ENCODE data around the gene RITA1.

RITA1 gene

GRCh38 chr12:113154351-113154973 is 31.1 kb upstream of the RITA1 start:
- DNase-seq, result no peak

- DNase-seq, result no peak
Observed at GRCh38 chr12:113155060-113155459, 30.5 kb upstream of the RITA1 start.

- no peak for DNase-seq
Observed at GRCh38 chr12:113155646-113156045, 29.9 kb upstream of the RITA1 start.

GRCh38 chr12:113157218-113157859 is 28.2 kb upstream of the RITA1 start:
- no peak for DNase-seq

- DNase-seq, result no peak
Observed at GRCh38 chr12:113158439-113159203, 26.9 kb upstream of the RITA1 start.

GRCh38 chr12:113159937-113160336 is 25.6 kb upstream of the RITA1 start:
- DNase-seq, result no peak

DNA sequence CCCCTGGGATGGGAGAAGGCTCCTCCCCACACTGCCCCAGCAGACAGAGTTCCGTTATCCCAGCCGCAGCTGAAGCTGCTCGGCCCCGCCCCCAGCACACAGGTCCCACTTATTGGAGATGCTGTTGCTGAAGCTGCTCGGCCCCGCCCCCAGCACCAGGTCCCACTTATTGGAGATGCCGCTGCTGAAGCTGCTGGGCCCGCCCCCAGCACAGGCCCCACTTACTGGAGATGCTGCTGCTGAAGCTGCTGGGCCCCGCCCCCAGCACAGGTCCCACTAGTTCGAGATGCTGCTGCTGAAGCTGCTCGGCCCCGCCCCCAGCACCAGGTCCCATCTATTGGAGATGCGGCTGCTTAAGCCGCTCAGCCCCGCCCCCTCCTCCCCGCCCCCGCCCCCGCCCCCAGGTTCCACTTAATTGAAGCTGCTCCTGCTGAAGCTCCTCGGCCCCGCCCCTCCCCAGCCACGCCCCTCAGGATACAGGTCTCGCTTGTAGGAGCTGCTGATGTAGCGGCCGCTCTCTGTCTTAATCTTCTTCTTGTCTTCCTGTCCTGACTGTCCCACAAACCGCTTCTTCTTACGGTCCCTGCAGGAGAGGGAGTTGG is 24.0 kb upstream of the RITA1 start:
- DNase-seq, result no peak

DNA sequence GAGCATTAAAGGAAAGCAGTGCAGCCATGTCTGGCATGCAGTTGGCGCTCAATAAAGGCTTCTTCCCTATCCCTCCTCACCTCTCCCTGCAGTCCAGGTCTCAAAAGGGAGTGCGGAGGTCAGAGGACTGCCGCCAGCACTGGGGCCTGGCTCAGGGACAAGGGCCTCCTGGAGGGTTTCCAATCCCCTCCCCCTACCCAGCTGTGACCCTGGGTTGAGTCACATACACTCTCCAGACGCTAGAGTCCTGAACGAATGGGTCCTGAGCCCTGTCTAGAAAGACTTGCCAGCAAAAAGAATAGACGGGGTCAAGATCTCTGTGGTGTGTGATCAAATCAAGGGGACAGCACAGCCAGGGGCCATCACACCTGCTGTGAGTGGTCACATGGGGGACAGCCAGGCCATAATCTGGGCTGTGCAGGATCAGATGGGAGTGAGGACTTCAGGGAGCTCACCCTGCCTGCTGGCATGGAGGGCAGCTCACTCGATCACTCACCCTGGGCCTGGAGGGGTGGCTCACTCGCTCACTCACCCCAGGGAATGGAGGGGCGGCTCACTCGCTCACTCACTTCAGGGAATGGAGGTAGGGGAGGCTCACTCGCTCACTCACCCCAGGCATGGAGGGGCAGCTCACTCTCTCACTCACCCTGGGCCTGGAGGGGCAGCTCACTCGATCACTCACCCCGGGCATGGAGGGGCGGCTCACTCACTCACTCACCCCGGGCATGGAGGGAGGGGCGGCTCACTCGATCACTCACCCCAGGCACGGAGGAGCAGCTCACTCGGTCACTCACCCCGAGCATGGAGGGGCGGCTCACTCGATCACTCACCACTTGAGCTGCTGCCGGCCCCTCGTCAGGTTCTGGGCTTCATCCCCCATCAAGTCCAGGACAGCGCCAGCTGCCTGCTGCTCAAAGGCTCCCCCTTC is 23.2 kb upstream of the RITA1 start:
- no peak for DNase-seq

GRCh38 chr12:113163030-113163360 is 22.5 kb upstream of the RITA1 start:
- DNase-seq, result no peak

DNA sequence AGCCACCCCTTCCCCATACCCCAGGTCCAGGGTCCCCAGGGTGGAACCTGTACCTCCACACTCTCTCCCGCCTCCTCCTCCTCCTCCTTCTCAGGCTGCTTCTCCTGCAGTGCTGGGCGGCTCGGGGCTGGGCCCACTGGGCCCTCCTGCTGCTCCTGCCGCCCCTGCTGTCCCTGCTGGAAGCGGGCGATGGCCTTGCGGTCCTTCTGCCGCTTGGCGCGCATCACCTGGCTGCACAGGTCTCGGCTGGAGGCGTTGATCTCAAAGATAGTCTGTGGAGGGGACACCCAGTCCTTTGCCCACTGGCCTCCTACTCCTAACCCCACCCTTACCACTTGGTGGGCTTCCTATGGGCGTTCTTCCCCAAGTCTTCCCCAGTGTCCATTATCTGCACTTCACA is 21.5 kb upstream of the RITA1 start:
- no peak for DNase-seq

DNA sequence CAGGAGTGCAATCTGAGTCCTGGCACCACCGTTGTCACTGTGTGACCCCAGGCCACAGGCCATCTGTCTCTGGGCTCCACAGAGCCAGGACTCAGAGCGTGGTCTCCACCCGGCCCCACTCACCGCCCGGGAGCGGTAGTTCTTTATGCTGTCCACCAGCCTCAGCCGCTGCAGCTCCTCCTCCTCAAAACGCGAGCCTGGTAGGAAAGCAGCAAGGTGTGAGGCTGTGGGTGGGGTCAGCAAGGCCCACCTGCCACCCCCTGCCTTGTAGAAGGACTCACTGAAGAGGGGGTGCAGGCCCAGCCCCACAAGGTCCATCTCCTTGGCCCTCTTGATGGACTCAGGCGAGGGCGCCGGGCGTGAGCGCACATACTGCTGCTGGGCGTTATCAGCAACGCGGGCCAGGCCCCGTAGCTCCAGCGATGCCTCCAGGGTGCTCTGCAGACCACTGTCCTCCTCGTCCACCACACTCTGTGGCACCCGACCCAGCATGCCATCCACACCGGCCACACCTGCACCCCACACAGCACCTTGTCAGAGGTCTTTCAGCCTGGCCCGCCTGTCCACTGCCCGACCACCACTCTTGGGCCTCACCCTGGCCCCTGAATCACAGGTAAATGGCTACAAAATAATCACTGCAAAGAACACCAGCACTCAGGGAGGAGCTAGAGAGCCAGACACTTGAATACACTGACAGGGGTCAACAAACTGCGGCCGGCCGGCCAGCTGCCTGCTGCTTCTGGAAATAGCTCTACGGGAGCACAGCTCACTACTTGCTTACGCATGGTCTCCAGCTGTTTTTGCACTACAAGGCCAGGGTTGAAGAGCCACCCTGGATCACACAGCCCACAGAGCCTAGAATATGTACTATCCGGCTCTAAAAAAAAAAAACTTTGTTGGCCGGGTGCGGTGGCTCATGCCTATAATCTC is 19.7 kb upstream of the RITA1 start:
- DNase-seq, result no peak

GRCh38 chr12:113167868-113168267 is 17.7 kb upstream of the RITA1 start:
- DNase-seq, result no peak

- DNase-seq, result no peak
Observed at GRCh38 chr12:113169697-113170096, 15.8 kb upstream of the RITA1 start.

DNA sequence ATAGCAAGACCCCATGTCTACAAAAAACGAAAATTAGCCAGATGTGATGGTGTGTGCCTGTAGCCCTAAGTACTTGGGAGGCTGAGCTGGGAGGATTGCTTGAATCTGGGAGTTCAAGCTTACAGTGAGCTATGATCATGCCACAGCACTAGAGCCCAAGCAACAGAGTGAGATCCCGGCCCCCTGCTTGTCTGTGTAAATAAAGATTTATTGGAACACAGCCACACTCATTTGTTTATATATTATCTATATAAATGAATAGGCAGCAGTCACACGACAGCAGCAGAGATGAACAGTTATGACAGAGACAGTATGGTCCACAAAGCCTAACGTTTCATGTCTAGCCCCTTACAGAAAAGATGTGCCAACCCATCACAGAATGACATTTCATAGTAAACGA is 15.1 kb upstream of the RITA1 start:
- DNase-seq, result no peak

GRCh38 chr12:113170926-113171325 is 14.6 kb upstream of the RITA1 start:
- no peak for DNase-seq

- DNase-seq, result no peak
Observed at GRCh38 chr12:113171543-113171942, 14.0 kb upstream of the RITA1 start.

DNA sequence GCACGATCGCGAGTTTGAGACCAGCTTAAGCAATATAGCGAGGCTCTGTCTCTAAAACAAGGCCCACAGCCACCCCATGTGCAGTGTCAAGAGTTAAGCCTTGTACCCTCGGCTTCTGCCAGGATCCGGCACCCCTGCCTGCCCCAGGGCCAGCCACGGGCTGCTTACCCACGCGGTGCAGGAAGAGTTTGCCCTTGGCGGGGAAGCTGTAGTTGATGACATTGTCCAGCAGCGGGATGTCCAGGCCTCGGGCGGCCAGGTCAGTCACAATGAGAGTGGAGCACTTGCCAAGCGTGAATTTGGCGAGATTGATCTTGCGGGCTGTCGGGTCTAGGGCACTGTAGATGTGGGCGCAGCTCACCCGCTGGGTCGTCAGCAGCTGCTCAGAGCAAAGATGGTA is 13.3 kb upstream of the RITA1 start:
- DNase-seq, result no peak

DNA sequence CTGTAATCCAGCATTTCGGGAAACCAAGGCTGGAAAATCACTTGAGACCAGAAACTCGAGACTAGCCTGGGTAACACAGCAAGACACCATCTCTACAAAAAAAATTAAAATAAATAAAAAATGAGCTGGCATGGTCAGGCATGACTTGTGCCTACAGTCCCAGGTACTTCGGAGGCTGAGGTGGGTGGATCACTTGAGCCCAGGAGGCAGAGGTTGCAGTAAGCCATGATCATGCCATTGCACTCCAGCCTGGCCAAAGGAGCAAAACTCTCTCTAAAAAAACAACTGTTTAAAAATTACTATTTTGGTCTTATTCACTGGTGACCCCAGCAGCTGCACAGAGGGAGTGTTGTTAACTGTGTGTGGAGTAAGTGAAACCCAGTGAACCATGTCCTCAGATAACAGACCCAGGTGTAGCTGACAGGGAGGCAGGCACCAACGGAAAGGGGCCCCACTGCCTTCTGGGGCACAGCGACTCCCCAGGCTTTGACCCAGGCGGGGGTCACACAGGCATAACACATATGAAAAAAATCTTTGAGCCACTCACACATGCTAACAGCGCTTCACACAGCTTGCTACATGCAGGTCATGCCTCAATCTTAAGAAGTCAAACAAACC is 12.3 kb upstream of the RITA1 start:
- no peak for DNase-seq

- peak; percentile 79 for DNase-seq
Observed at GRCh38 chr12:113174461-113175384, 10.8 kb upstream of the RITA1 start.

- no peak for DNase-seq
Observed at GRCh38 chr12:113179023-113179422, 6.5 kb upstream of the RITA1 start.

All from stimulated activated CD4-positive, alpha-beta T cell treated with anti-CD3 and anti-CD28 coated beads, Interleukin-12 subunit alpha, Interleukin-12 subunit beta, amount 100 ng/mL, for 4 hours (primary cell).